Measurements from ENCODE around the gene CCDC57.

Gene CCDC57

GRCh38 chr17:82076785-82077591 lies 135.7 kb downstream of the CCDC57 start:
- DNase-seq: no peak

- DNase-seq: no peak
These were observed 136.4 kb downstream of the CCDC57 start for GRCh38 chr17:82076018-82076784.

GRCh38 chr17:82073446-82073845 lies 139.2 kb downstream of the CCDC57 start:
- no peak for DNase-seq

GRCh38 chr17:82072827-82073226 lies 139.8 kb downstream of the CCDC57 start:
- no peak for DNase-seq

- DNase-seq: no peak
These were observed 142.0 kb downstream of the CCDC57 start for GRCh38 chr17:82070611-82071010.

GRCh38 chr17:82065638-82066303 lies 146.9 kb downstream of the CCDC57 start, which contains the start of gene DUS1L:
Gene DUS1L, minus strand, starts transcription at chr17:82065804. Its CDS starts 745 bp downstream, at chr17:82065059.
- no peak for DNase-seq

GRCh38 chr17:82065193-82065637 lies 147.4 kb downstream of the CCDC57 start:
- DNase-seq: no peak

GRCh38 chr17:82064433-82065192 lies 148.0 kb downstream of the CCDC57 start:
- DNase-seq: no peak

GRCh38 chr17:82063424-82064415 lies 148.9 kb downstream of the CCDC57 start:
- DNase-seq: no peak

- no peak for DNase-seq
These were observed 149.7 kb downstream of the CCDC57 start for GRCh38 chr17:82062984-82063368.

GRCh38 chr17:82062076-82062983 lies 150.3 kb downstream of the CCDC57 start:
- DNase-seq: no peak

- DNase-seq: no peak
These were observed 151.4 kb downstream of the CCDC57 start for GRCh38 chr17:82061047-82061925.

- no peak for DNase-seq
These were observed 152.0 kb downstream of the CCDC57 start for GRCh38 chr17:82060614-82061013.

- no peak for DNase-seq
These were observed 152.7 kb downstream of the CCDC57 start for GRCh38 chr17:82060001-82060380.

GRCh38 chr17:82059272-82060000 lies 153.2 kb downstream of the CCDC57 start:
- no peak for DNase-seq

- DNase-seq: no peak
These were observed 153.8 kb downstream of the CCDC57 start for GRCh38 chr17:82058855-82059249.

GRCh38 chr17:82058230-82058854 lies 154.3 kb downstream of the CCDC57 start:
- DNase-seq: no peak
